Ectodermal cell (in vitro differentiated cells): ENCODE results near the gene TMEM179.

Experiments used
- H3K27ac ChIP-seq: 2 replicates; pipeline ENCODE4 v1.7.0; 2013; ENCODE audit warnings: mild to moderate bottlenecking, low read depth, low read length; ENCODE audit not compliant: insufficient read depth, poor library complexity, severe bottlenecking
- H3K27me3 ChIP-seq: 2 replicates; pipeline ENCODE4 v1.7.0; 2013; ENCODE audit warnings: mild to moderate bottlenecking, low read length; ENCODE audit not compliant: insufficient read depth, control insufficient read depth, poor library complexity, severe bottlenecking
- H3K36me3 ChIP-seq: one replicate; pipeline ENCODE4 v1.7.0; 2013; ENCODE audit warnings: low read length; ENCODE audit not compliant: control insufficient read depth, insufficient read depth
- H3K4me1 ChIP-seq: one replicate; pipeline ENCODE4 v1.7.0; 2013; ENCODE audit warnings: low read length; ENCODE audit not compliant: control insufficient read depth, insufficient read depth
- H3K4me3 ChIP-seq: 2 replicates; pipeline ENCODE4 v1.7.0; 2013; ENCODE audit warnings: low read depth, low read length, control low read depth; ENCODE audit not compliant: insufficient read depth
- H3K9me3 ChIP-seq: 2 replicates; pipeline ENCODE4 v1.7.0; 2013; ENCODE audit warnings: mild to moderate bottlenecking, low read length, moderate library complexity; ENCODE audit not compliant: control insufficient read depth
- WGBS, 2 experiments: methylation state at CpG; one replicate each; pipeline ENCODE4 v1.1.7; 2013; ENCODE audit warnings: missing lambda C conversion rate in 2 of 2; 5-methylcytosine and 5-hydroxymethylcytosine counted together

Gene TMEM179

GRCh38 chr14:104599446-104599845 is 5.1 kb downstream of the TMEM179 start:
- Histone ChIP-seq H3K9me3 (no peaks in the 10 kb centered on the region), H3K27me3 (peaks cover 13% of the 10 kb centered on the region), H3K36me3 (no peaks in the 10 kb centered on the region), H3K4me1 (peaks cover 12% of the 10 kb centered on the region), H3K4me3 (no peak overlapping the region), H3K27ac (no peak overlapping the region)
- WGBS, 2 experiments = 95% methylated on average over 7 of the region's 7 CpGs

DNA sequence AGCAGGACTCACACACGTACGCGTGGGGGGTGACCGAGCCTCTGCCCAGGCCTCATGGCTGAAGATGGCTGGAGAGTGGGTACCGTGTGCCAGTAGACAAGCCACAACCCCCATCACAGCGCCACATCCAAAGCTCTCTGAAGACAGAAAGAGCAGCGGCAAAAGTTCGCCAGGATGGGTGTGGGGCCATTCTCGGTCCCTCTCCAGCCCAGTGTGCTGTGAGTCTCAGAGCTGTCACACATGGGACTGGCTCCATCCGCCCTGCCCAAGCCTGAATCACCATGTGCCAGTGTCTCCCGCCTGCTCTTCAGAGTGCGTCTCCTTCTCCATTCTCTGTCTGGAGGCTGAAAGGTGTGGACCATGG is 5.7 kb downstream of the TMEM179 start:
- WGBS, 2 experiments = 95% methylated on average over 12 of the region's 12 CpGs
- Histone ChIP-seq H3K27me3 (peaks cover 8% of the 10 kb centered on the region), H3K9me3 (no peaks in the 10 kb centered on the region), H3K36me3 (no peaks in the 10 kb centered on the region), H3K4me3 (no peak overlapping the region), H3K27ac (no peak overlapping the region), H3K4me1 (peaks cover 8% of the 10 kb centered on the region)

- Histone ChIP-seq H3K9me3 (no peaks in the 10 kb centered on the region), H3K36me3 (no peaks in the 10 kb centered on the region), H3K4me3 (no peak overlapping the region), H3K27ac (no peak overlapping the region), H3K4me1 (peaks cover 6% of the 10 kb centered on the region), H3K27me3 (peaks cover 3% of the 10 kb centered on the region)
- 89% methylated on average over 28 of the region's 28 CpGs for WGBS, 2 experiments
Observed at GRCh38 chr14:104598039-104598909, 6.3 kb downstream of the TMEM179 start.

DNA sequence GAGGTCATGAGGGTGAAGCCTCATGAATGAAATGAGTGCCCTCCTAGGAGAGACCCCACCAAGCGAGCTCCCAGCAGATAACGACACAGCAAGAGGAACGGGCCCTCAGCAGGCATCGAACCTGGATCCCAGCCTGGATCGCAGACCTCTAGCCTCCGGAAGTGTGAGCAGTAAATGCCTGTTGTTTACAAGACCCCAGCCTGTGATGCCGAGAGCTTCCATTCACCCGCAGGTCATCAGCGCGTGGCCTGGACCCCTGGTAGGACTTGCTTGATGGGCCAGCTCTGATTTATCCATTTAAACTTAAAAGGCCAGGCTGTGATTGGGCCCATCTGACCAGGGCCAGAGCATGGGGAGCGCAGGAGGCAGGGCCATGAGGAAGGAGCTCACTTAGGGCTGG is 7.0 kb downstream of the TMEM179 start:
- 93 to 94% methylated on average over 11 of the region's 11 CpGs for WGBS, 2 experiments
- H3K27me3 ChIP-seq = no peaks in the 10 kb centered on the region
- no peaks in the 10 kb centered on the region for H3K36me3 ChIP-seq
- H3K27ac ChIP-seq = no peak overlapping the region
- peaks cover 6% of the 10 kb centered on the region for H3K4me1 ChIP-seq
- H3K4me3 ChIP-seq = no peak overlapping the region
- no peaks in the 10 kb centered on the region for H3K9me3 ChIP-seq

DNA sequence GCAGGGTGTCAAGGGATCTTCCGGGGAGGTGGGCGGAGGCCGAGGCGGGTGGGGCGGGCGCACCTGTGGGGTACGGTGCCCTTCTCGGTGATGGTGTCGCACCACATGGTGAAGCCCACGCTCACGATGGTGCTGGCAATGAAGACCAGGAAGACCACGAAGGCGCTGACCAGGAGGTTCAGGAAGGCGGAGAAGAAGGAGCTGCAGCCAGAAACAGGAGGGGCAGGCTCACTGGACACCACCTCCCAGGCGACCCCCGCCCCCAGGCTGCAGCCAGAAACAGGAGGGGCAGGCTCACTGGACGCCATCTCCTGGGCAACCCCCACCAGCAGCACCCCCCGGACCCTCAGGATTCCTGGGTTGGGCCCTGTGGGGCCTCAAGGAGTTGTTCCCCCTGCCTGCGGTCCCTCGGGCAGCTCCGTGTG is 7.6 kb downstream of the TMEM179 start:
- no peak overlapping the region for H3K27ac ChIP-seq
- H3K27me3 ChIP-seq = no peaks in the 10 kb centered on the region
- H3K9me3 ChIP-seq = no peaks in the 10 kb centered on the region
- H3K4me1 ChIP-seq = peaks cover 6% of the 10 kb centered on the region
- H3K36me3 ChIP-seq = no peaks in the 10 kb centered on the region
- H3K4me3 ChIP-seq = no peak overlapping the region
- WGBS, 2 experiments = 96% methylated on average over 21 of the region's 21 CpGs

- no peaks in the 10 kb centered on the region for H3K27me3 ChIP-seq
- 94 to 97% methylated on average over 11 of the region's 11 CpGs for WGBS, 2 experiments
Observed at GRCh38 chr14:104596451-104596918, 8.1 kb downstream of the TMEM179 start.

GRCh38 chr14:104595911-104596450 is 8.6 kb downstream of the TMEM179 start:
- no peak overlapping the region for H3K4me3 ChIP-seq
- no peak overlapping the region for H3K27ac ChIP-seq
- 90 to 95% methylated on average over 6 of the region's 6 CpGs for WGBS, 2 experiments
- H3K36me3 ChIP-seq = no peaks in the 10 kb centered on the region
- peaks cover 6% of the 10 kb centered on the region for H3K4me1 ChIP-seq
- H3K27me3 ChIP-seq = no peaks in the 10 kb centered on the region
- H3K9me3 ChIP-seq = no peaks in the 10 kb centered on the region

More at GRCh38 chr14:104596451-104596918, 8.1 kb downstream of the TMEM179 start:
- H3K36me3 ChIP-seq = no peaks in the 10 kb centered on the region
- no peak overlapping the region for H3K4me3 ChIP-seq
- H3K9me3 ChIP-seq = no peaks in the 10 kb centered on the region
- H3K27ac ChIP-seq = no peak overlapping the region
- H3K4me1 ChIP-seq = peaks cover 6% of the 10 kb centered on the region

- no peak overlapping the region for H3K4me3 ChIP-seq
- H3K27me3 ChIP-seq = no peaks in the 10 kb centered on the region
- no peaks in the 10 kb centered on the region for H3K36me3 ChIP-seq
- peaks cover 6% of the 10 kb centered on the region for H3K4me1 ChIP-seq
- no peaks in the 10 kb centered on the region for H3K9me3 ChIP-seq
- H3K27ac ChIP-seq = no peak overlapping the region
- WGBS, 2 experiments = 90 to 91% methylated on average over 14 of the region's 14 CpGs
Observed at GRCh38 chr14:104595116-104595675, 9.4 kb downstream of the TMEM179 start.

DNA sequence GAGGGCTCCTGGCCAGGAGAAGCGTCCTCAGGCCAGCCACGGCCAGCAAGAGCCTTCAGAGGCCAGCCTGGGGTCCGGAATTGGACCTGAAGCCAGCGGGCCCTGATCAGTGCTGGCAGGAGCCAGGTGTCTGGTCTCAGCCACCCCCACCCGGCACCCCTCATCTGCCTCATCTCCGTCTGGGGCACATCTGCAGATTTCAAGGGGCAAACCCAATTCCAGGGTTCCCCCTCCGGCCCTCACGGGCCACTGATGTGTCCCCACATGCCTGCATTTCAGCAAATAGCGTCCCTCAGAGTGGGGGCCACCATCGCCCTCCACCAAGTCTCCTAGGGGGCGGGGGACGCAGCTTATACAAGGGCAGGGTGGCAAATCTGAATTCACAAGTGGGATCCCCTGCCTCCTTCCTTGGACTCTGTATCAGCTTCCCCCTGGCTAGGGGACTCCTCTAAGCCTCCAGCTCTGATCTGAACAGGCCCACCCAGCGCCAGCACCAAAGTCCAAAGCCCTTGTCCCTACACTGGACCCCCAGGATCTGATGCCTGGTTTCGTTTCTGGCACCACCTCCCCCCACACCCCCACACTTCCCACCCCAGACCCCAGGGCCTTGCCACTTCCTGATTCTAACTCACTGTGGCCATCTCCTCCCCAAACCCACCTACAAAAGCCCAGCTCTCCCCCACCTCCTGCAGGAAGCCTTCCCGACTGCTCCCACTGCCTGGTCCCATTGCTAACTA is 10.1 kb downstream of the TMEM179 start:
- Histone ChIP-seq H3K9me3 (no peaks in the 10 kb centered on the region), H3K27ac (no peak overlapping the region), H3K4me1 (no peaks in the 10 kb centered on the region), H3K4me3 (no peak overlapping the region), H3K27me3 (no peaks in the 10 kb centered on the region), H3K36me3 (no peaks in the 10 kb centered on the region)
- WGBS, 2 experiments = 94% methylated on average over 15 of the region's 15 CpGs

DNA sequence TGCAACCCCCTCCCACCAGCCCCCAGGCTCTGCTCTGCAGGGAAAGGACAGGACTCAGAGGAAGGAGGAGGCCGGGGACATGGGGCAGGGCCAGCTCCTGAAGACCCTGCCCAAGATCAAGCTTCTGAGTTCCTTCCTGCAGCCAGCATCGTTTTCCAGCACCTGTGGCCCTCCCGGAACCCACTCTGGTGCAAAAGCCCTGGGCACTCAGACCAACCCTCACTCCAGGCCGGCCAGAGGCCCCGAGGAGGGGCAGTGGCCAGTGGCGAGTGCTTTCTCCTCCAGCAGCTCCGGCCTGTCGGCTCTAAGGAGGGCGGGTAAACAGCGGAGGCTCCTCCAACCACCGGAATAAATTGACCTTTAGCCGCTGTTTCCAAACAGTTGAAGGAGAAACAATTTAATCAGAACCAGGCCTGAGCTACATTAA is 10.8 kb downstream of the TMEM179 start:
- no peak overlapping the region for H3K27ac ChIP-seq
- no peaks in the 10 kb centered on the region for H3K27me3 ChIP-seq
- no peaks in the 10 kb centered on the region for H3K36me3 ChIP-seq
- H3K9me3 ChIP-seq = no peaks in the 10 kb centered on the region
- no peaks in the 10 kb centered on the region for H3K4me1 ChIP-seq
- no peak overlapping the region for H3K4me3 ChIP-seq
- 88 to 89% methylated on average over 12 of the region's 12 CpGs for WGBS, 2 experiments
